ENCODE measurements around the gene DNAJC27.

Gene DNAJC27

GRCh38 chr2:24924732-24925131 is 47.0 kb downstream of the DNAJC27 start:
- FAIRE-seq, result no peak

- FAIRE-seq, result no peak
Observed at GRCh38 chr2:24924266-24924665, 47.5 kb downstream of the DNAJC27 start.

- FAIRE-seq, result no peak
Observed at GRCh38 chr2:24923106-24923505, 48.6 kb downstream of the DNAJC27 start.

GRCh38 chr2:24922556-24922955 is 49.2 kb downstream of the DNAJC27 start:
- no peak for FAIRE-seq

GRCh38 chr2:24920809-24921441 is 50.8 kb downstream of the DNAJC27 start:
- FAIRE-seq, result no peak

GRCh38 chr2:24920098-24920808 is 51.5 kb downstream of the DNAJC27 start, which contains the start of gene ADCY3:
Gene ADCY3 (minus strand): TSS chr2:24920237. CDS start chr2:24918987, 1,250 bp downstream.
- no peak for FAIRE-seq

- FAIRE-seq, result no peak
Observed at GRCh38 chr2:24919506-24920097, 52.2 kb downstream of the DNAJC27 start.

- FAIRE-seq, result no peak
Observed at GRCh38 chr2:24919037-24919505, 52.7 kb downstream of the DNAJC27 start.

GRCh38 chr2:24918326-24919036 is 53.3 kb downstream of the DNAJC27 start:
- FAIRE-seq, result no peak

GRCh38 chr2:24917731-24918325 is 53.9 kb downstream of the DNAJC27 start:
- no peak for FAIRE-seq

- no peak for FAIRE-seq
Observed at GRCh38 chr2:24917086-24917485, 54.7 kb downstream of the DNAJC27 start.

GRCh38 chr2:24915796-24916195 is 56.0 kb downstream of the DNAJC27 start:
- FAIRE-seq, result no peak

- FAIRE-seq, result no peak
Observed at GRCh38 chr2:24915175-24915574, 56.6 kb downstream of the DNAJC27 start.

GRCh38 chr2:24914713-24915112 is 57.0 kb downstream of the DNAJC27 start:
- no peak for FAIRE-seq

GRCh38 chr2:24913911-24914310 is 57.8 kb downstream of the DNAJC27 start:
- no peak for FAIRE-seq

GRCh38 chr2:24912986-24913385 is 58.8 kb downstream of the DNAJC27 start:
- FAIRE-seq, result no peak

- no peak for FAIRE-seq
Observed at GRCh38 chr2:24912523-24912922, 59.2 kb downstream of the DNAJC27 start.

GRCh38 chr2:24910245-24910644 is 61.5 kb downstream of the DNAJC27 start:
- FAIRE-seq, result no peak

- no peak for FAIRE-seq
Observed at GRCh38 chr2:24909555-24910177, 62.1 kb downstream of the DNAJC27 start.

- no peak for FAIRE-seq
Observed at GRCh38 chr2:24908461-24908901, 63.3 kb downstream of the DNAJC27 start.

- no peak for FAIRE-seq
Observed at GRCh38 chr2:24907116-24907515, 64.6 kb downstream of the DNAJC27 start.

- FAIRE-seq, result no peak
Observed at GRCh38 chr2:24906466-24906865, 65.3 kb downstream of the DNAJC27 start.
